GM21737 (cell line): ENCODE results near the gene DGKA.
A peak's percentile ranks its signal among the peaks of the same experiment; 100 is the strongest.
"Not testable (repeated sequence)": the region's sequence is repeated elsewhere in the genome, so short reads cannot be mapped to it uniquely, and the experiment has no call there.

Experiments
- ATAC-seq: cut with Tn5 transposase; IDR thresholded peaks from one replicate; pipeline ENCODE4 v1.9.1; 2021; ENCODE audit warnings: mild to moderate bottlenecking, moderate library complexity; ENCODE audit not compliant: unreplicated experiment

DGKA gene

DNA sequence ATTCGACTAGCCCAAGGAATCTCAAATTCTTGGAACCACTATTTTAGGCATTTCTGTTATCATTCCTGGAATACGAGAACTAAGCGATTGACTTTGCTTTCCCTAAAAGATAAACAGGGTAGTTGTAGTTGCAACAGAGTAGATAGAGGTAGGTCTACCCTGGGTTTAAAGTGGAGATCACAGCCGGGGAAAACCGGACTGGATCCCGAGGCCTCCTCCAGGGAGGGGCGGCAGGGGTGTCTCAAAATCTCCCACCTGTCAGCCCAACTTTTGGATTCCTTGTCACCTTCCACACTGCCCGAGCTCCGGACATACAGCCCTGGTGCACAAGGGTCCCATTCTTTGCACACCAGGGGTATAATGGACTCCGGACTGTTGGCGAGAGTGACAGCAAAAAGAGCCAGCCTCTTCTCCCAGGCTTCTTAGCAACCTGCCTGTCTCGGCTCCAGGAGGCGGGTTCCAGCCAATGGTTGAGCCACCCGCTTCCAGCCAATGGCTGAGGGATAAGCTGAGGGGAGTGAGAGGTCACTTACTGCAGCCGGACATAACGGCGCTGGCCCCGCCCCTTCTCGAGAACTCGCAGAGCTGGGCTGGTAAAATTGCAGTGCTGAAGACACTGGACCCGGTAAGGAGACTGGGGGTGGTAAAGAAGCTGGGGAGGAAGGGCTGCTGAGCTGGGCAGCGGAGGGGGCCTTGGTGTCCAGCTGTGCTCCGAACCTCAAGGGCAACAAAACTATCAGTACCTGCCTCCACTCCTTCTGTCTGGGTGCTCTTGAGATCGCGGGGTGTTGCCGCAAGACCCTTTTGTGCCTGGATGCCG is 66.0 kb downstream of the DGKA start, which contains the start of gene SUOX:
Gene SUOX (plus strand): TSS at position 562 of the 820 bp plus-strand sequence. CDS start 4,946 bp downstream, outside the sequence.
- ATAC-seq: peak; percentile 99

DNA sequence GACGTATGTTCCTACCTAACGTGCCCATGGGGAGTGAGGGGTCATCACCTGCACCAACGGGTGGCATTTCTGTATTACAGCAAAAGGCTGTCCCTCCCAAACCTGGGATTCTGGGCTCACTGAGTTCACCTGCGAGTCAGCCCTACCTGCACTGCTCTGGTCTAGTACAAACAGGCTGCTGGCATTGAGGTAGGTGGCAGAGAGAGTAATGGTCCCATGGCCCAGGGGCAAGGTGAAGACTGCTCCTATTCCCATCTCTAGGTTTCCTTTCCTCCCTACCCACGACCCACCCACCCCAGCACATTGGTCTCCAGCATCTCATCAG is 66.5 kb downstream of the DGKA start:
- no peak for ATAC-seq

DNA sequence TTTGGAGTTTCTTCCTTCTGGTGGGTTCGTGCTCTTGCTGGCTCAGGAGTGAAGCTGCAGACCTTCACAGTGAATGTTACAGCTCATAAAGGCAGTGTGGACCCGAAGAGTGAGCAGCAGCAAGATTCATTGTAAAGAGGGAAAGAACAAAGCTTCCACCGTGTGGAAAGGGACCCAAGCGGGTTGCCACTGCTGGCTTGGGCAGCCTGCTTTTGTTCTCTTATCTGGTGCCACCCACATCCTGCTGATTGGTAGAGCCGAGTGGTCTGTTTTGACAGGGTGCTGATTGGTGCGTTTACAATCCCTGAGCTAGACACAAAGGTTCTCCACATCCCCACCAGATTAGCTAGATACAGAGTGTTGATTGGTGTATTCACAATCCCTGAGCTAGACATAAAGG is 68.6 kb downstream of the DGKA start:
- not testable (repeated sequence) for ATAC-seq

DNA sequence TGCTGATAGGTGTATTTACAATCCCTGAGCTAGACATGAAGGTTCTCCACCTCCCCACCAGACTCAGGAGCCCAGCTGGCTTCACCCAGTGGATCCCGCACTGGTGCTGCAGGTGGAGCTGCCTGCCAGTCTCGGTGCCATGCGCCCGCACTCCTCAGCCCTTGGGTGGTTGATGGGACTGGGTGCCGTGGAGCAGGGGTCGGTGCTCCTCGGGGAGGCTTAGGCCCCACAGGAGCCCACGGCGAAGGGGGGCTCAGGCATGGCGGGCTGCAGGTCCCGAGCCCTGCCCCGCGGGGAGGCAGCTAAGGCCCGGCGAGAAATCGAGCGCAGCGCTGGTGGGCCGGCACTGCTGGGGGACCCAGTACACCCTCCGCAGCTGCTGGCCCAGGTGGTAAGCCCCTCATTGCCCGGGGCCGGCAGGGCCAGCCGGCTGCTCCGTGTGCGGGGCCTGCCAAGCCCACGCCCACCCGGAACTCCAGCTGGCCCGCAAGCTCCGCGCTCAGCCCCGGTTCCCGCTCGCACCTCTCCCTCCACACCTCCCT is 69.1 kb downstream of the DGKA start:
- ATAC-seq: not testable (repeated sequence)

DNA sequence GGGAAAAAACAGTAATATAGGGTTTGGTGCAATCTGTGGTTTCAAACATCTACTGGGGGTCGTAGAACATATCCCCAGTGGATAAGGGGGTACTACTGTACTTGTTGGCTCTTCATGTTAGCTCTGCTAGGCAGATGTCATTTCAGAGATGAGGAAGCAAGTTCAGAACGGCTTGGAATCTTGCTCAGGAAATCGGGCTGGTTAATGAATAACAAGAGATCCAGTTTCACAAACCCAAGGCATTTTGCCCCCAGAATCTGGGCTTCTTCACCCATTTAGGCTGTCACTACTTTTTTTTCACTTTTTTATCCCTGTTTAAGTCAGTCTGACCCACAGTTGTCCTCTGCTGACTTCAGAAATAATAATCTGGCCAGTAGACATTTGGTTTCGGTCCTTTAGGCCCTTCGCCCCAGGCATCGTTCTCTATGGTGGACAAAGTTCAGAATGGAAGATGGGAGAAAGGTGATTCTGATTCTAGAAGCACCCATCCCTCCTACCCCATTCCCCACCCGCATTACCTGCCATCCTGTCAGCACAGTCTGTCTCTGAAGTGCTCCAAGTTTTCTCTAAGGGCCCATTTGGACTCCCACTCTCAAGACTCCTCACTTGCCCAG is 70.6 kb downstream of the DGKA start:
- no peak for ATAC-seq

DNA sequence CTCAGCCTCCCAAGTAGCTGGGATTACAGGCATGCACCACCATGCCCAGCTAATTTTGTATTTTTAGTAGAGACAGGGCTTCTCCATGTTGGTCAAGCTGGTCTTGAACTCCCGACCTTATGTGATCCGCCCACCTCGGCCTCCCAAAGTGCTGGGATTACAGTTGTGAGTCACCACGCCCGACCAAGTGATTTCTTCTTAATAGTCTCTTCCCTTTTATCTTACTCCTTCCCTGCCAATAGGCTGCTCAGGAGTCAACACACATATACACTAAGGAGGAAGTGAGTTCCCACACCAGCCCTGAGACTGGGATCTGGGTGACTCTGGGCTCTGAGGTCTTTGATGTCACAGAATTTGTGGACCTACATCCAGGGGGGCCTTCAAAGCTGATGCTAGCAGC is 72.4 kb downstream of the DGKA start:
- not testable (repeated sequence) for ATAC-seq
